GM18867 (cell line): ENCODE data around the gene CDON.

Experiments used
- ATAC-seq: cut with Tn5 transposase; IDR thresholded peaks from one replicate; pipeline ENCODE4 v1.9.1; 2021; ENCODE audit warnings: mild to moderate bottlenecking, moderate library complexity; ENCODE audit not compliant: unreplicated experiment

CDON gene

DNA sequence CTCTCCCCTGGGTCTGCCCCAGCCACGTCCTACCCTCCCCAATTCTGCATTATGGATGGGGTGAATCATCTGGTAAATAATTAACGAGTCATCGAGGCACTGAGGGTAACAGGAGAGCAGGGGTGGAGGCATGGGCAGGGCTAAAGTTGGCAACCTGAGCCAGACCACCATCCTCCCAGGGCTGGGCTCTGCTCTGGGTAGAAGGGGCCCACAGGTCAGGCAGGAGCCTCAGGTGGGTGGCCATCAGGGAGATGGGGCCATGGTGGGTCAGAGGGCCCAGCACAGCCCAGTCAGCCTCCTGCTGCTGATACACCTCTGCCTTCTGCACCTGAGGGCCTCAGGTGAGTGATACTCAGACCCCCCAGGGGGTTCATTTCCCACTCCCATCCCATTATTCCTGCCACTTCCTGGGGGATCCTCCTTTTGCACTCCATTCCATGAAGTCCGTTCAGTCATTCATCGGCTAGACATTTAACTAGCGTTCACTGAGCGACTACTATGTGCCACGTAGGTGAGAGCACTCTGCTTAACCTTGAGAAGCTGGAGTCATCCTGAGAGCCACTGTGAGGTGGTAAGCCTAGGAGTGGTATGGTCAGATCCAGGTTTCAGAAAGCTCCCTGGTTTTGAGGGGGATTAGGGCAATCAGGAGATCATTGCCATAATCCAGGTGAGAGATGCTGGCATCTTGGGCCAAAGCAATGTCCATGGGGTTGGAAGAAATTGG is 116.7 kb downstream of the CDON start, which contains the start of gene VSIG10L2:
VSIG10L2 (plus strand) TSS at position 248 of the 724 bp plus-strand sequence; CDS start at position 260, 12 bp downstream.
- no peak for ATAC-seq

DNA sequence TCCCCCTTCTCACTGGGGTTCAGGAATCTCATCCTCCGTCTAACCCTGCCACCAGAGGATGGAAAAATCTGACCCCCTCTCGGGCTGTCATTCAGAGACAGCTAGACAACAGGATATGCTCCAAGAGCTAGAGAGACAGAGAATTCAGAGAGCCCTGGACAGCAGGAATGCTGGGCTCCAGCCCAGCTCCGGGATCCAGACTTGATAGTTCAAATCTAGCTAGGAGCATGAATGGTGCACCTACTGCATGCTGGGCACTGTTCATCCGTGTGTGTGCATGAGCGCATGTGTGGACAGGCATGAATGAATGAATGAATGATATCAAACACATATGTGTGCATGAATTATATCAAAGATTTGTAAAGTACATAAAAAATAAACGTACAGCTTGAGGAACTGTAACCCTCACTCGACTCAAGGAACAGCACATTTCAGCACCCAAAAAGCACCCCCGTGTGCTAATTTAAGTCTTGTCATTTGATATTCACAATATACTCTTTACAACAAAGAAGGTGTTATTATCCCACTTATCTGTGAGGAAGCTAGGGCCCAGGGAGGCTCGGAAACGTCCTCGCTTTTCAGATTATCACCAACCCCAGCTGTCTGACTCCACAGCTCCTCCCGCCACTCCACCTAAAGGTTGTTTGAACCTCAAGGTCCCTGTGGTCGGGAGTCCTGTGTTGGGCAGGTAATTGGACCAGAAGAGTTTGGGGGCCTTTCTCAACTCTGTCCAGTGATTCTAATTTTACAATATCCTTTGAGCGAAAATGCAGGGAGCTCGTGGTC is 117.5 kb downstream of the CDON start:
- no peak for ATAC-seq

DNA sequence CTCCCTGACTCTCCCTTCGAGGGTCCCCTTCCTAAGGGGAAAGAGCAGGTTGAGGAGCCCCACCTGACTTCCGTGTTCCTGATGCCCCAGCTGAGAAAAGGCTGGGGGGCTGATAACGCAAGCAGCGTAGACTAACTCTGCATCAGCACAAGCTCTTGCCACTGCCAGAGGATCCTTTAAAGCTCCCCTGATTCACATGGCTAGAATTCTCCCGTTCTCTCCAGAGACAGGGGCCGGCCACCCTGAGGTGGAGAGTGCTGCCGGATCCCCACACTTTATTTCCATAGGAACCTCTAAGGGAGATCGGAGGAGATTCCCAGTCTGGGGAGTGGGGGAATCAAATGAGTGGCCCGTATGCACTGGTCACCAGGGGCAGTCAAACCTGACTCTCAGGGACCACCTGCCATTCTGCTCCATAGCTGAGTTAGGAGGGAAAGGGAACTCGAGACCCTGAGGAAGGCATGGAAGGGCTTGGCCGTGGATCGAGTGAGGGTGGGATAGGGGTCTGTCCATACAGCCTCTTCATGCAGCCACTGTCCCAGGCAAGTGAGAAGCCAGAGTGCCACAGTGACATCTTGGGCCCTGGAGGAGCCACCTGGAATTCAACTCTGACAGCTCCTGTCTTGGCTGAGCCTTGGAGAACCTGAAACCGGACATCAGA is 118.2 kb downstream of the CDON start:
- no peak for ATAC-seq

DNA sequence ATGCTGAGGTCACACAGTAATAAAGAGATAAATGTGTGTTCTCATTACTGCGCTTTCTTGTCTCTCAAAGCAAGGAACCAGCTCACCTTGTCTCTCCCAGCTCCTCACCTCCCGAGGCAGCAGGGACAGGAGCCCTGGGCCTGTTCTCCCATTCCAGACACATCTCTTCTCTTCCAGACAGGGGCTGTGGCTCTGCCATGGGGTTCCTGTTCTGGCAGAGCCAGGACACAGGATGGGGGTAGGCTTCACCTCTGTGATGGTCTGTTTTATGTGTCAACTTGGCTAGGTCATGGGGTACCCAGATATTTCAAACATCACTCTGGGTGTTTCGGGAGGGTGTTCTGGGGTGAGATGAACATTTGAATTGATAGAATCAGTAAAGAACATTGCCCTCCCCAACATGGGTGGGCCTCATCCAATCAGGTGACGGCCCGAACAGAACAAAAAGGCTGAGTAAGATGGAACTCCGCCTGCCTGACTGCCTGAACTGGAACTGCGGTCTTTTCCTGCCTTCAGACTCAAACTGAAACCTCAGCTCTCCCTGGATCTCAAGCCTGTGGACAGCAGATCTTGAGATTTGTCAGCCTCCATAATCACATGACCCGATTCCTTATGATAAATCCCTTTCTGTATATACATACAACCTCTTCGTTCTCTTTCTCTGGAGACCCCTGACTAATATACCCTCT is 118.9 kb downstream of the CDON start:
- ATAC-seq = no peak

DNA sequence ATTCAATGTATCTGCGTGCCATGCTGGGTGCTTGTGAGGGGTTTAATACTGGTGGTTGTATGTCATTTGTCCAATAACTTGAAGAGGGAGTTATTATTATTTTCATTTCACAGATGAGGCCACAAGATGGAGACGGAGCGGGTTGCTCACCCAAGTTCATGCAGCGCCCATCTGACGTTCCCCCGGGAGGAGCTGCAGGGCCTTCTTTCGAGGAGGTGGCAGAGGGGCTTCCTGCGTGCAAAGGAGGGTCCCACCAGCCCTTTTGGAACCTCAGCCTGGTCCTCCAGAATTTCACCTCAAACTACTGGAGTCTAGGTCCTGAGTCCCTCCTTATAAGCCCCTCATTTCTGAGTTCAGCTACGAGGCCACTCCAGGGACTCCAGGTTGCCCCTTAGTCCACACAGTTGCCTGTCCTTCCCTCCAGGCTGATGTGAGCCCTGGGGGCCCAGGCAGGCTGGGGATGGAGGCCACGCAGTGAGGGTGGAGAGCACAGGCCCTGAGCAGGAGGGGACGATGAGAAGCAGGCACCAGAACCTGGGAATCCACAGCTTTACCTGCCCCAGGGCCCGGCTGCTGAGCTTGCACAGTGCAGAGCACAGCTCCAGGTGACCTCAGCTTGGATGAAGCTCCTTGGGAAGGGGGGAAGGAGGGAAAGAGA is 119.8 kb downstream of the CDON start:
- ATAC-seq = no peak

DNA sequence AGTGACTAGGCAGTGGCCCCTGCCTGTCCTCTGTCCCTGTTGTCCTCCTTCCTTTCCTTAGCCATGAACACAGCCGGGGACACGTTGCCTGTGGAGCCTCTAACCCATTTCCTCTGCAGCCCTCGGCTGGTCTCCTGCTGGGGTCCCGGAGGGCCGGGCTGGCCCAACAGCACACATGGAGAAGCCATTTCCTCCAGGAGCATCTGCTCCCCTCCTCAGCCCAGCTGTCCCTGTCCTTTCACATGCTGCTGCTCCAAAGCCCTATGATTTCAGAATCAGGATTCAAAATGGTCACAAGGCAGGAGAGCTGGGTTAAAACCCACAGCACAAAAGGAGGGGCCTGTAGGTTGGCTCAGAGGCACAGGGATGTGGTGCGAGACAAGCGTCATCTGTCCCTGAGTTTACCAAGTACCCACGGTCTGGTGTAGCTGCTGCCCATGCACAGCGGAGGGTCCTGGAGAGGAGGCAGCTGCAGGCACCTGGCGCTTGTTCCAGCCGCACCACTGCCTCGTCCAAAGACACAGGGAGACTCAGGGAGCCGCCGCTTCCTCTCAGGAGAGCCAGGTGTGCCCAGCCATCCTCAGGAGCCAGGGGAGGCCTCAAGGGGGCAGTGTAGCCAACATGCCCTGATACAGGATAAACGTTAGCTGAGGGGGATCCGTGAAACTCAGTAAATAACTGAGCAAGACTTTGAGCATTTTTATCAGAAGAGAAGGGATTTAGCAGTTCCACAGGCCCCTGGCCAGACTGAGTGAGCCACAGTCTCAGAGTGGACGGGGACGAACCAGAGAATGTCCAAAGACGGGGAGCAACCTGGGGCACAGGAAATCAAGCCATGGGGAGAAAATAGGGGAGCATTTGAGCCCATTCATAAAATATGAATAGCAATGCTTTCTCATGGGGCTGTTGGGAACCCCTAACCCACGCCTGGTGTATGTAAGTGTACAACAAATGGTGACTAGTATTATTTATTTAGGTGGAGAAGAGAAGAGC is 120.8 kb downstream of the CDON start:
- peak; percentile 62 for ATAC-seq

- no peak for ATAC-seq
These were observed 121.4 kb downstream of the CDON start for GRCh38 chr11:125941267-125941618.

GRCh38 chr11:125940145-125940544 is 122.5 kb downstream of the CDON start:
- ATAC-seq = no peak

DNA sequence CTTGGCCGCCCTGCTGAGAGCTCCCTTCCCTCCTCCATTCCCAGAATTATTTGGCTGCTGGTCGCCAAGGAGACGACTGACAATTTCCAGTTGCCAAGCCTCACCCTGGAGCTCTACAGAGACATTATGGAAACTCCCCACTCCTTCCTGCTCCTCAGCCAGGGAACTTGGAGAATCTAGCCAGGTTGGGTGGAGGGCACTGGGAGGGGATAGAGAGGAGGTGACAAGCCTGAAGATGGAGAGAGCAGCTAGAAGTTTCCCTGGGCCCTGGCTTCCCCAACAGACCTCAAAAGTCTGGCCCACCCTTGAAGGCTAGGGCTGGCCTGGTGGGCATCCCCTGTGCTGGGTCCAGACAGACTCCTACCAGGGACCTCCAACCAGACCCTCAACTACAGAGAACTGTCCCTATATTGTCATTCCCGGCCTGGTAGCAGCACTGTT is 123.6 kb downstream of the CDON start:
- ATAC-seq = no peak

GRCh38 chr11:125938418-125938817 is 124.2 kb downstream of the CDON start:
- no peak for ATAC-seq

GRCh38 chr11:125935618-125936199 is 127.0 kb downstream of the CDON start:
- no peak for ATAC-seq

DNA sequence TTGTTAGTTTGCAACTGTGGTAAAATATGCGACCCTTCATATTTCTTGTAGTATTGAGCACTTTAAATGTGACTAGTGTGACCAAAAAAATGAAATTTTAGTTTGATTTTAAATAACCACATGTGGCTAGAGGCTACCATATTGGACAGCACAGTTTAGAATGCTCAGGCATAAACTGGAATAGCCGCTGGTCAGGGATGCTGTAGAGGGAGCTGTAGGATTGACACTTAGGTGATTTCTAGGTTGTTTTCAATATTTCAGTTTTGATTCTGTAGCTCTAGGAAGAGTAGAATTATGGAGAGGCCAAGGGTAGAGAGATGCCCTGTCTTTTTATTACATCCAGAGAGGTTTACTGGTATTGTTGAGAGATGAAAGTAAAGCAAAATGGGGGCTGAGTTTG is 127.6 kb downstream of the CDON start:
- no peak for ATAC-seq

GRCh38 chr11:125934473-125934872 is 128.2 kb downstream of the CDON start:
- ATAC-seq = no peak

DNA sequence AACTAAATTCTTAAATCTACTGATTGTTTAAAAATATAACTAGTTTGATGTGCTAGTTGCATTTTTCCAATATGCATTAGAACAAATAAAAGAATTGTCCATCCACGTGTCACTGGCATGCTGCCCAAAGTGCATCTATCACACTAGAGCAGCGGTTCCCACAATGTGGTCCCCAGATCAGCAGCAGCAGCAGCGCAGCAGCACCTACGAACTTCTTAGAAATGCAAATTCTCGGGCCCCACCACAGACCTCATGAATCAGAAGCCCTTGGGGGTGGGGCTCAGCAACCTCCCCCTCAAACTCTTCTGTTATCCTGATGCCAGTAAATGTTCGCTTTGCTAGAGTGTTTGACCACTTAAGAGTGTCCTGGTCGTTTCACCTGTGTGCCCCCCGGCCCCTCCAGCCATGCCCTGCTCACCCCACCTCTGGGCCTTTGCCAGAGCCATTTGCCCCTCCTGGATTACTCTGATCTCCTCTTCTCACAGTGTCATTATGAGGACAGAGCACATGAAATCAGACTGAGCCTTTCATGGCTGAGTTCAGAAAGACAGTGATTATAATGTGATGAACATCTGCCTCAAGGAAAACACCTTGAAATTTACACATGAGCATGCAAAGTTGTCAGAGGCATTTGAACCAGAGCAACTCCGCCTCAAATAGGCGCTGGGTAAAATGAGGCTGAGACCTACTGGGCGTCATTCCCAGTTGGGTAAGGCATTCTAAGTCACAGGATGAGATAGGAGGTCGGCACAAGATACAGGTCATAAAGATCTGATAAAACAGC is 129.4 kb downstream of the CDON start:
- ATAC-seq = peak; percentile 51

DNA sequence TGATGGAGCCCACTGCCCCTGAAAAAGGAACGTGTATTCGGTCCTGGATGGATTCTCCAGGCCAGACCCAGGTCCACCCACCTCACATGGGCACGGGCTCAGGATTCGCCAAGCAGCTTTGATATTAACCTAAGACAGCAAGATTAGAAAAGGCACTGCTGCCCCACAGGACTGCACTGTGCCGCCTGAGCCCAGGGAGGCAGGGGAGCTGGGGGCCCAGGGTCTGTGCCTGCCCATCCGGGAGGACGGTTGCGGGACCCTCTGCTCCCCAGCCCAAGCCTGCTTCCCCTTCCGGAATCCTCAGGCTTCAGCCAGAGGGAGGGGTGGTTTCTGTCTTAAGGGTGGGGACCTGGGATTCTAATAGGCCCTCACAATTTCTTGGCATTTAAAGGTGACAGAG is 130.4 kb downstream of the CDON start:
- ATAC-seq = no peak

- ATAC-seq = no peak
These were observed 131.0 kb downstream of the CDON start for GRCh38 chr11:125931668-125932067.

DNA sequence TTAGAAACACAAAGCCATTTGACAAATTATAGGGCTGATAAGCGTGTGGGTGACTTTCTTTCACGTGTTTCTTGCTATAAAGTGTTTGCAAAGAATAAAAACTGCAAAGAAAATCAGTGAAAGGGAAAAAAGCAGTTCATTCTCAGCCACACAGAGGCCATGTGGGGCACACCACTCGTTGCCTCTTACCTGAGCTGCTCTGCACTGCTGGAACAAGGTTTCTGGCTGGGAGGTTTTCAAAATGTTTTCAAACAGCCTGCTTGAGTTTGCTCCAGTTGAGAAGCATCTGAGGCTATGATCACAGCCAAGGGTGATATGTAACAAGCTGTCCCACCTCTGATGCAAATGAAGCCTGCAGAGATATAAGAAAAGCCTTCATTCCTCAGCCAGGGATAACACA is 131.6 kb downstream of the CDON start:
- ATAC-seq = no peak

DNA sequence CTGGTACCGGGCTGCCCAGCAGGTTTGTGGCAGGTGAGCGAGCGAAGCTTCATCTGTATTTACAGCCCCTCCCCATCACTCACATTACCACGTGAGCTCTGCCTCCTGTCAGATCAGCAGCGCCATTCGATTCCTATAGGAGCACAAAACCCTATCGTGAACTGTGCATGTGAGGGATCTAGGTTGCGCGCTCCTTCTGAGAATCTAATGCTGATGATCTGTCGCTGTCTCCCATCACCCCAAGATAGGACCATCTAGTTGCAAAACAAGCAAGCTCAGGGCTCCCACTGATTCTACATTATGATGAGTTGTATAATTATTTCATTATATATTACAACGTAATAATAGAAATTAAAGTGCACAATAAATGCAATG is 132.6 kb downstream of the CDON start:
- ATAC-seq = no peak
